HepG2 (cell line): Measurements from ENCODE around the gene HSPA1L. TPM values are rescaled to one million over a fixed set of nuclear protein-coding genes. Genes with fewer than 3 reads are reported as not detected.

Experiments
- ATAC-seq: fragments of 200-7000 bp; cut with Tn5 transposase; 3 replicates; pipeline ENCODE4 v1.9.1; 2020; ENCODE audit warnings: mild to moderate bottlenecking, moderate library complexity
- BruUV-seq: library from RNA; stranded (reverse); fragments of 400-500 nt; replicated peaks from 2 replicates; lab custom pipeline; 2021; lab: Mats Ljungman, UMichigan
- CTCF ChIA-PET: fragments of 300-600 bp; formaldehyde crosslinking; extraction: SDS; loops from one replicate; lab custom pipeline; 2021; ENCODE audit warnings: low total read pairs, inconsistent platforms, low intra/inter-chr PET ratio; lab: Yijun Ruan, JAX
- POLR2A ChIA-PET: fragments of 350-600 bp; sonication (Branson Sonifier 250); formaldehyde crosslinking; loops from one replicate; lab custom pipeline; 2020; ENCODE audit warnings: antibody characterized with exemption, inconsistent platforms; lab: Yijun Ruan, JAX
- DNase-seq: peaks from one replicate; pipeline ENCODE4 v3.0.0-alpha.2; 2015; ENCODE audit warnings: low spot score
- FAIRE-seq: peaks from 3 replicates; lab custom pipeline; 2011; peaks lifted over from hg19 to GRCh38; lab: Jason Lieb, UNC
- H2AFZ ChIP-seq: one replicate; pipeline ENCODE4 v1.6.1; 2011; ENCODE audit warnings: low read length, inconsistent platforms
- H3K27ac ChIP-seq: fragments of 300-600 bp; 3 replicates; pipeline ENCODE4 v1.8.0; 2011; ENCODE audit warnings: mixed run types, mild to moderate bottlenecking, mixed read lengths, low read length, inconsistent platforms; ENCODE audit not compliant: insufficient read depth; ENCODE audit errors: extremely low read length
- H3K27me3 ChIP-seq, 2 experiments: fragments of 200-600 bp in 1 of 2; 2 replicates in 1 of 2; 3 replicates in 1 of 2; pipeline versions ENCODE4 v1.6.0 to v1.8.0; 2011; ENCODE audit warnings: low read length in 2 of 2, mild to moderate bottlenecking in 2 of 2, moderate library complexity in 2 of 2, inconsistent platforms in 1 of 2; ENCODE audit not compliant: insufficient read depth in 2 of 2, control insufficient read depth in 1 of 2
- H3K36me3 ChIP-seq, 2 experiments: fragments of 200-600 bp in 1 of 2; replicated peaks in 1 of 2; 2 replicates in 1 of 2; 3 replicates in 1 of 2; pipeline versions ENCODE4 v1.5.1 to v1.8.0; 2011; ENCODE audit warnings: low read length in 2 of 2, inconsistent platforms in 1 of 2; ENCODE audit not compliant: insufficient read depth in 2 of 2, control insufficient read depth in 1 of 2
- H3K4me1 ChIP-seq: 2 replicates; pipeline ENCODE4 v1.5.1; 2012; ENCODE audit warnings: low read length, inconsistent platforms; ENCODE audit not compliant: insufficient read depth
- H3K4me2 ChIP-seq: 2 replicates; pipeline ENCODE4 v1.6.0; 2011; ENCODE audit warnings: low read depth, low read length, inconsistent platforms
- H3K4me3 ChIP-seq, 3 experiments: fragments of 200-600 bp in 1 of 3; sonication (generic), shearing (Covaris generic) in 1 of 3; replicated peaks in 1 of 3; 2 replicates each; pipeline ENCODE4 v1.5.1; 2011 to 2016; ENCODE audit warnings: low read length in 3 of 3, inconsistent platforms in 2 of 3, low read depth in 2 of 3, mild to moderate bottlenecking in 2 of 3, control low read depth in 1 of 3, mixed read lengths in 1 of 3; ENCODE audit not compliant: insufficient read depth in 1 of 3
- H3K79me2 ChIP-seq: one replicate; pipeline ENCODE4 v1.6.1; 2011; ENCODE audit warnings: low read length, inconsistent platforms; ENCODE audit not compliant: insufficient read depth
- H3K9ac ChIP-seq: 2 replicates; pipeline ENCODE4 v1.6.0; 2011; ENCODE audit warnings: mild to moderate bottlenecking, low read depth, low read length, inconsistent platforms; ENCODE audit not compliant: insufficient read depth
- H3K9me3 ChIP-seq: 2 replicates; pipeline ENCODE4 v1.5.1; 2012; ENCODE audit warnings: mild to moderate bottlenecking, low read length
- H4K20me1 ChIP-seq: 2 replicates; pipeline ENCODE4 v1.6.0; 2011; ENCODE audit warnings: inconsistent platforms, mild to moderate bottlenecking, low read length, moderate library complexity; ENCODE audit not compliant: insufficient read depth
- ATM ChIP-seq: fragments of 450-650 bp; IDR thresholded peaks from 2 replicates; pipeline ENCODE4 v1.7.1; 2017; ENCODE audit warnings: mild to moderate bottlenecking, borderline replicate concordance
- DZIP1 ChIP-seq: sonication (generic); formaldehyde crosslinking; IDR thresholded peaks from 2 replicates; pipeline ENCODE4 v1.5.0; 2020; ENCODE audit warnings: mild to moderate bottlenecking, missing genetic modification reagents
- KDM5B ChIP-seq: sonication (generic); formaldehyde crosslinking; IDR thresholded peaks from 2 replicates; pipeline ENCODE4 v1.4.0; 2020; ENCODE audit warnings: missing genetic modification reagents, mild to moderate bottlenecking, borderline replicate concordance
- SMAD3 ChIP-seq: sonication (generic); formaldehyde crosslinking; IDR thresholded peaks from 2 replicates; pipeline ENCODE4 v1.4.0; 2020; ENCODE audit warnings: missing genetic modification reagents
- SP140L ChIP-seq: sonication (generic); formaldehyde crosslinking; IDR thresholded peaks from 2 replicates; pipeline ENCODE4 v1.4.0; 2020; ENCODE audit warnings: missing genetic modification reagents, borderline replicate concordance
- ZFP82 ChIP-seq: sonication (generic); formaldehyde crosslinking; IDR thresholded peaks from 2 replicates; pipeline ENCODE4 v1.5.1; 2020; ENCODE audit warnings: mild to moderate bottlenecking, missing genetic modification reagents, borderline replicate concordance
- ZNF460 ChIP-seq: sonication (generic); formaldehyde crosslinking; IDR thresholded peaks from 2 replicates; pipeline ENCODE4 v1.5.1; 2020; ENCODE audit warnings: missing genetic modification reagents, mild to moderate bottlenecking, borderline replicate concordance
- ZNF577 ChIP-seq: sonication (generic); formaldehyde crosslinking; IDR thresholded peaks from 2 replicates; pipeline ENCODE4 v1.4.0; 2020; ENCODE audit warnings: mild to moderate bottlenecking, low read depth, missing genetic modification reagents, borderline replicate concordance
- ZNF629 ChIP-seq: sonication (generic); formaldehyde crosslinking; conservative IDR thresholded peaks from 2 replicates; pipeline ENCODE4 v1.5.0; 2020; ENCODE audit warnings: missing genetic modification reagents
- ZNF850 ChIP-seq: sonication (generic); formaldehyde crosslinking; conservative IDR thresholded peaks from 2 replicates; pipeline ENCODE4 v1.9.0; 2021; ENCODE audit warnings: mild to moderate bottlenecking, missing genetic modification reagents
- WGBS: methylation state at CpG from one replicate; pipeline ENCODE4 v1.1.6; 2017; ENCODE audit warnings: low lambda C conversion rate; 5-methylcytosine and 5-hydroxymethylcytosine counted together
- in situ Hi-C: cut with HindIII; loops from 2 replicates; pipeline ENCODE4 v1.10.0; 2017; ENCODE audit warnings: low pct_unique_long_range_greater_than_20kb; ENCODE audit not compliant: extremely low pct_ligation_motif_present
- intact Hi-C: fragments of 100-400 bp; cut with micrococcal nuclease; formaldehyde crosslinking; loops from one replicate; pipeline ENCODE4 v1.10.0; 2022; ENCODE audit not compliant: unreplicated experiment
- polyA plus RNA-seq, 8 experiments: library from polyadenylated mRNA; depleted of rRNA in 3 of 8; stranded (reverse) in 7 of 8; unstranded in 1 of 8; fragments of >200 nt; fragmentation: Illumina TruSeq in 4 of 8; extraction: Trizol in 4 of 8; gene quantifications; 2 replicates each; pipeline versions ENCODE4 v1.2.1 to v1.2.3, GENCODE V29; 2011 to 2016; ENCODE audit warnings: low read depth in 4 of 8, missing spikeins in 1 of 8, mixed read lengths in 1 of 8; ENCODE audit not compliant: insufficient read depth in 1 of 8
- total RNA-seq, 5 experiments: library from RNA; depleted of rRNA; stranded (reverse); fragments of >200 nt; fragmentation: Illumina TruSeq; extraction: Trizol; gene quantifications; 2 replicates each; pipeline ENCODE4 v1.2.3, GENCODE V29; 2016; ENCODE audit warnings: low read depth in 1 of 5
- TF ChIP-seq, protein P1 (sequence below): sonication (generic); formaldehyde crosslinking; IDR thresholded peaks from 2 replicates; pipeline ENCODE4 v1.4.0; 2020; ENCODE audit warnings: mild to moderate bottlenecking, missing genetic modification reagents

Gene HSPA1L
- total and polyA plus RNA-seq, 2 of the 13 experiments (the other 11 are each of a cell fraction or from before 2014, with no cell fraction given) = 0.55 to 1.0 TPM

- Histone ChIP-seq H3K4me3 (no peak overlapping the region), H3K27ac (no peak overlapping the region), H3K79me2 (no peaks in the 10 kb centered on the region), H4K20me1 (no peaks in the 10 kb centered on the region), H3K4me1 (peaks cover under 1% of the 10 kb centered on the region; the same call in 1 of the 2 replicates), H3K4me2 (no peak overlapping the region), H3K9me3 (no peaks in the 10 kb centered on the region), H2AFZ (no peak overlapping the region), H3K36me3 (peaks cover 50 to 69% of the 10 kb centered on the region in 2 experiments), H3K27me3 (no peaks in the 10 kb centered on the region), H3K9ac (no peak overlapping the region)
- WGBS = 96% methylated on average over 15 of the region's 15 CpGs
- BruUV-seq = no TSS peak
- in situ Hi-C loops = no loop called here
- POLR2A ChIA-PET = interaction anchor here (0.7 to 1.6 kb wide), 6 partner anchors 9 to 81 kb away, joined by 3 to 5 read pairs (median 3); partner anchors contain the start of genes ABHD16A and NEU1
- DNase-seq (no peak), FAIRE-seq (no peak), ATAC-seq (no peak)
- CTCF ChIA-PET = no interaction called here
- intact Hi-C loops = no loop called here
- TF ChIP-seq ZNF577 (no peak), ZNF629 (CRISPR knock-in tag) (0 out of 2 replicates have a peak, but pooled peaks have one; percentile 31)
Observed at GRCh38 chr6:31784098-31784925, 30.8 kb downstream of the HSPA1L start.

GRCh38 chr6:31782126-31782855, 32.8 kb downstream of the HSPA1L start:
- DNase-seq (no peak), ATAC-seq (no peak), FAIRE-seq (no peak)
- ChIA-PET POLR2A (interaction anchor here (0.9 to 1.6 kb wide), 2 partner anchors 14 to 25 kb away, joined by 3 to 4 read pairs; partner anchors contain the start of genes LSM2 and VARS1), CTCF (no interaction called here)
- H2AFZ ChIP-seq = no peak overlapping the region
- no peaks in the 10 kb centered on the region for H3K79me2 ChIP-seq
- intact Hi-C loops (no loop called here), in situ Hi-C loops (no loop called here)
- no peaks in the 10 kb centered on the region for H3K27me3 ChIP-seq
- BruUV-seq = no TSS peak
- H3K9me3 ChIP-seq = no peaks in the 10 kb centered on the region
- H3K36me3 ChIP-seq = peaks cover 50 to 63% of the 10 kb centered on the region in 2 experiments
- H3K9ac ChIP-seq = no peak overlapping the region
- no peak overlapping the region for H3K4me3 ChIP-seq
- WGBS = 97% methylated on average over 26 of the region's 32 CpGs
- H4K20me1 ChIP-seq = no peaks in the 10 kb centered on the region
- no peak overlapping the region for H3K4me2 ChIP-seq
- H3K4me1 ChIP-seq = peaks cover 21% of the 10 kb centered on the region
- no peak overlapping the region for H3K27ac ChIP-seq
- TF ChIP-seq ZNF460 (CRISPR knock-in tag) = no peak
- TF ChIP-seq SP140L (CRISPR knock-in tag) = no peak
- TF ChIP-seq SMAD3 = no peak
- TF ChIP-seq, protein P1, sequence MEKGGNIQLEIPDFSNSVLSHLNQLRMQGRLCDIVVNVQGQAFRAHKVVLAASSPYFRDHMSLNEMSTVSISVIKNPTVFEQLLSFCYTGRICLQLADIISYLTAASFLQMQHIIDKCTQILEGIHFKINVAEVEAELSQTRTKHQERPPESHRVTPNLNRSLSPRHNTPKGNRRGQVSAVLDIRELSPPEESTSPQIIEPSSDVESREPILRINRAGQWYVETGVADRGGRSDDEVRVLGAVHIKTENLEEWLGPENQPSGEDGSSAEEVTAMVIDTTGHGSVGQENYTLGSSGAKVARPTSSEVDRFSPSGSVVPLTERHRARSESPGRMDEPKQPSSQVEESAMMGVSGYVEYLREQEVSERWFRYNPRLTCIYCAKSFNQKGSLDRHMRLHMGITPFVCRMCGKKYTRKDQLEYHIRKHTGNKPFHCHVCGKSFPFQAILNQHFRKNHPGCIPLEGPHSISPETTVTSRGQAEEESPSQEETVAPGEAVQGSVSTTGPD = no peak
- no peak for TF ChIP-seq ZNF850 (CRISPR knock-in tag)
- no peak for TF ChIP-seq DZIP1 (CRISPR knock-in tag)
- no peak for TF ChIP-seq ATM
- TF ChIP-seq ZFP82 = no peak
- 0 out of 2 replicates have a peak, but pooled peaks have one; percentile 22 for TF ChIP-seq KDM5B (CRISPR knock-in tag)
